ENCODE data around the gene OR2AJ1.
A peak's percentile ranks its signal among the peaks of the same experiment; 100 is the strongest.

Gene OR2AJ1

DNA sequence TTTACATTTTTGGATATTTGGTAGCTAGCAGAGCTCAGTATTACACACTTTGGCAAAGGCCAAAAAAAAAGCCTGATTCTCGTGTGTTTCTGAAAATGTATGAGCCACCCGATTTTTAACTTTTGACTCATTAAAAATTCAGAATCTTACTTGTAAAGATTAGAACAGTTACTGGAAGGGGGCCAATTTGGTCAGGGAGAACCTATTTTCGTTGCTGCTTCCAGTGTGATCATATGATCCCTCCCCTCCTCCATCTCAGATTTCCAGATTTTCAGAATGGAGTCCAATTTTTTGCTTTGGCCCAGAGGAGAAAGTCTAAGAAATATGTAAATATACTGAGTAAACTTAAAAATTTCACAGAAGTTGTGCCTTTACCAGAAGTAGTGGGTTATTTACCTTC, 37.1 kb downstream of the OR2AJ1 start:
- FAIRE-seq: no peak
- TF ChIP-seq, protein P1, sequence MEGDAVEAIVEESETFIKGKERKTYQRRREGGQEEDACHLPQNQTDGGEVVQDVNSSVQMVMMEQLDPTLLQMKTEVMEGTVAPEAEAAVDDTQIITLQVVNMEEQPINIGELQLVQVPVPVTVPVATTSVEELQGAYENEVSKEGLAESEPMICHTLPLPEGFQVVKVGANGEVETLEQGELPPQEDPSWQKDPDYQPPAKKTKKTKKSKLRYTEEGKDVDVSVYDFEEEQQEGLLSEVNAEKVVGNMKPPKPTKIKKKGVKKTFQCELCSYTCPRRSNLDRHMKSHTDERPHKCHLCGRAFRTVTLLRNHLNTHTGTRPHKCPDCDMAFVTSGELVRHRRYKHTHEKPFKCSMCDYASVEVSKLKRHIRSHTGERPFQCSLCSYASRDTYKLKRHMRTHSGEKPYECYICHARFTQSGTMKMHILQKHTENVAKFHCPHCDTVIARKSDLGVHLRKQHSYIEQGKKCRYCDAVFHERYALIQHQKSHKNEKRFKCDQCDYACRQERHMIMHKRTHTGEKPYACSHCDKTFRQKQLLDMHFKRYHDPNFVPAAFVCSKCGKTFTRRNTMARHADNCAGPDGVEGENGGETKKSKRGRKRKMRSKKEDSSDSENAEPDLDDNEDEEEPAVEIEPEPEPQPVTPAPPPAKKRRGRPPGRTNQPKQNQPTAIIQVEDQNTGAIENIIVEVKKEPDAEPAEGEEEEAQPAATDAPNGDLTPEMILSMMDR (IDR thresholded peaks at IDR 0.05; ENCODE audit: insufficient read depth, missing control alignments): no peak
- no peak for DNase-seq (ENCODE audit: insufficient read length, low spot score)

DNA sequence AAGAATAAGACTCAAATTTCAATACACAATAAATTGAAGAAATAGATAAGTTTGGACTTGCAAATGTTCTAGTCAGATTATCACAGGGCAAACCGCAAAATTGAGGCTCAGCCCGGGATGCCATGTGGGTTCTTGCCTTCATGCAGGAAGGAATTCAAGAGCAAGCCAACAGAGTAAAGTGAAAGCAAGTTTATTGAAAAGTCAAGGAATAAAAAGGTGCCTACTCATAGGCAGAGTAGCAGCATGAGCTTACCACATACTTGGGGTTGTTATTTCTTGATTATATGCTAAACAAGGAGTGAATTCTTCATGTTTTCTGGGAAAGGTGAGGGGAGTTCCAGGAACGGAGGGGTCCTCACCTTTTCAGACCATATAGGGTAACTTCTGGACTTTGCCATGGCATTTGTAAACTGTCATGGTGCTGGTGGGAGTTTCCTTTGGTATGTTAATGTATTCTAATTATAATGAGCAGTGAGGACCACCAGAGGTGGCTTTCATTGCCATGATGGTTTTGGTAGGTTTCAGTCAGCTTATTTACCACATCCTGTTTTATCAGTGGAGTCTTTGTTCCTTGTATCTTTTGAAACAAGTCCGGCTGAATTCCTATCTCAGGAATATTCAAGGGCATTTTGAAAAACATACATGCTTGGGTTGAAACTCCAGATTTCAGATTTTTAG, 38.4 kb downstream of the OR2AJ1 start:
- FAIRE-seq (no peak), DNase-seq (ENCODE audit: insufficient read length, low spot score) (no peak)
- TF ChIP-seq, protein P1 (IDR thresholded peaks at IDR 0.05; ENCODE audit: insufficient read depth, missing control alignments): no peak

DNA sequence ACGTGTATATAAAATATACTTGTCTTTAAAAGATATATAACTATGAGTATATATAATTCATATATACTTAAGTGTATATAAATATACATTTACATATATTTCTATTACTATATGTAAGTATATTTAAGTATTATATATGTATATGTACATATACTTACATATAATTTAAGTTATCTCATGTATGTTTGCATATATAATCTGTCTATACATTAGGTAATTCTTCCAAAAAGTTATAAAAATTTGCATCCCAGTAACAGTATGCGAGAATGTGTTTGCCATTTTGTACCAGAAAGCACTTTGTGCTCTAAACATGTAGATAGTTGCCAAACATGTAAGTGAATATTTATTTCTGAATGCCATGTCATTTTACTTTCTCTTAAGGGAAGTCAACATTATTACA, 40.2 kb downstream of the OR2AJ1 start, which contains the start of gene OR2AK2:
Gene OR2AK2, plus strand, starts transcription at position 301 of the 400 bp plus-strand sequence. CDS start 144 bp downstream, outside the sequence.
- TF ChIP-seq, protein P1 (IDR thresholded peaks at IDR 0.05; ENCODE audit: insufficient read depth, missing control alignments): no peak
- FAIRE-seq (peak; percentile 29), DNase-seq (ENCODE audit: insufficient read length, low spot score) (no peak)

DNA sequence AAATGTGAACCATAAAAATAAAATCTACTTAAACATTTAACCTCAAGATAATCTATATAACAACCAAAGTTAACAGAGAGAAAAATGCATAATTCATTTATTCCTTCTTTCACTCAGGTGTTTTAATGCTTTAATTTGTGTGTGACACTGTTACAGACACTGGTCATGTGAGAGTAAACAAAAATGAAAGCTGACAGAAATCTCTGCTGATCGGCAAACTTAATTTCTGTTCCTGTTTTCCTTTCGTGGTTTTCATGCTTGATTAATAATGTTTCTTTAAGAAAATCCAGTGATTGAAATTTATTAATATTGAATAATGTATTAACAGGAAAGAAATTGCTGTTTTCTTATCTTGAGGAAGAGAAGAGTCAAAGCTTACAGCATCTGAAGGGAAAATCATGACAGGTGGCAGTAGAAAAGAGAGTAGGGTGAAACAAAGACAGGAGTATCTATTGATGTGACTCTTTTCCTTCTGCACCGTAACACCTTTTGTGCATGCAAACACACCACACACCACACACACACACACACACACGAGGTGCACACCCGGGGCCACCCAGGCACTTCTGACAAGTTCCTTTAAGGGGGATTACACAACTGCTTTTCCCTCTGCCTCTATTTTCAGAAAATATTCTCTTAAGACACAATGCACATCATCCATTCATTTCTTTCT, 42.0 kb downstream of the OR2AJ1 start:
- DNase-seq (ENCODE audit: insufficient read length, low spot score): no peak
- TF ChIP-seq, protein P1 (IDR thresholded peaks at IDR 0.05; ENCODE audit: insufficient read depth, missing control alignments): no peak
- FAIRE-seq: no peak
